WTC11 (cell line): ENCODE results near the gene TCL1B.

Experiments used
- ATF3 ChIP-seq: sonication (generic); formaldehyde crosslinking; conservative IDR thresholded peaks from 2 replicates; pipeline ENCODE4 v1.8.1; 2022; ENCODE audit warnings: mild to moderate bottlenecking, missing genetic modification reagents
- CDX4 ChIP-seq: fragments of 250-450 bp; sonication (Bioruptor Pico); IDR thresholded peaks from 2 replicates; pipeline ENCODE4 v1.9.0; 2021; ENCODE audit warnings: moderate library complexity, mild to moderate bottlenecking, inconsistent platforms, borderline replicate concordance
- CREB1 ChIP-seq: sonication (generic); formaldehyde crosslinking; IDR thresholded peaks from 2 replicates; pipeline ENCODE4 v1.8.0; 2023; ENCODE audit warnings: mild to moderate bottlenecking, missing genetic modification reagents
- CTCF ChIP-seq: fragments of 200-600 bp; IDR thresholded peaks from 2 replicates; pipeline ENCODE4 v1.8.0; 2022; ENCODE audit warnings: antibody characterized with exemption
- ELF4 ChIP-seq: sonication (generic); formaldehyde crosslinking; IDR thresholded peaks from 2 replicates; pipeline ENCODE4 v1.8.1; 2022; ENCODE audit warnings: low read depth, mild to moderate bottlenecking, moderate library complexity, missing genetic modification reagents
- EMX1 ChIP-seq: fragments of 250-450 bp; sonication (Bioruptor Pico); IDR thresholded peaks from 2 replicates; pipeline ENCODE4 v1.8.0; 2021; ENCODE audit warnings: mild to moderate bottlenecking
- ESRRA ChIP-seq: sonication (generic); formaldehyde crosslinking; IDR thresholded peaks from 2 replicates; pipeline ENCODE4 v1.8.1; 2022; ENCODE audit warnings: mild to moderate bottlenecking, missing genetic modification reagents, borderline replicate concordance
- FOXP4 ChIP-seq: sonication (generic); formaldehyde crosslinking; IDR thresholded peaks from 2 replicates; pipeline ENCODE4 v1.8.0; 2022; ENCODE audit warnings: mild to moderate bottlenecking, missing genetic modification reagents
- GRHL2 ChIP-seq: fragments of 250-450 bp; sonication (Bioruptor Pico); IDR thresholded peaks from 2 replicates; pipeline ENCODE4 v1.8.0; 2022; ENCODE audit warnings: mild to moderate bottlenecking, moderate library complexity; ENCODE audit not compliant: insufficient replicate concordance, severe bottlenecking
- GTF2I ChIP-seq: fragments of 250-450 bp; sonication (Bioruptor Pico); conservative IDR thresholded peaks from 2 replicates; pipeline ENCODE4 v1.4.0; 2021; ENCODE audit warnings: mild to moderate bottlenecking
- KAT7 ChIP-seq: sonication (generic); formaldehyde crosslinking; IDR thresholded peaks from 2 replicates; pipeline ENCODE4 v1.8.1; 2023; ENCODE audit warnings: missing genetic modification reagents, mild to moderate bottlenecking, borderline replicate concordance
- USF1 ChIP-seq: sonication (generic); formaldehyde crosslinking; IDR thresholded peaks from 2 replicates; pipeline ENCODE4 v1.8.0; 2022; ENCODE audit warnings: mild to moderate bottlenecking, missing genetic modification reagents
- ZNF138 ChIP-seq: sonication (generic); formaldehyde crosslinking; conservative IDR thresholded peaks from 2 replicates; pipeline ENCODE4 v1.8.1; 2022; ENCODE audit warnings: mild to moderate bottlenecking, moderate library complexity, missing genetic modification reagents
- ZNF512 ChIP-seq: sonication (generic); formaldehyde crosslinking; IDR thresholded peaks from 2 replicates; pipeline ENCODE4 v1.8.1; 2022; ENCODE audit warnings: missing genetic modification reagents, borderline replicate concordance

- TF ChIP-seq KAT7: no peak
- TF ChIP-seq CTCF: no peak
- no peak for TF ChIP-seq USF1 (CRISPR knock-in tag)
- no peak for TF ChIP-seq ZNF512
- TF ChIP-seq ELF4 (CRISPR knock-in tag): no peak
- TF ChIP-seq CREB1: no peak
- TF ChIP-seq GRHL2 (CRISPR knock-in tag): no peak
- TF ChIP-seq GTF2I: no peak
- no peak for TF ChIP-seq CDX4 (CRISPR knock-in tag)
- no peak for TF ChIP-seq FOXP4 (CRISPR knock-in tag)
- TF ChIP-seq ATF3 (CRISPR knock-in tag): no peak
- no peak for TF ChIP-seq ZNF138 (CRISPR knock-in tag)
- TF ChIP-seq ESRRA: no peak
- no peak for TF ChIP-seq EMX1 (CRISPR knock-in tag)
Measured at GRCh38 chr14:95733212-95733611, 47.0 kb downstream of the TCL1B start.
